ENCODE measurements around the gene PSKH1.

- TF ChIP-seq EP300 (IDR thresholded peaks at IDR 0.05; ENCODE audit: borderline replicate concordance) (no peak), EGR1 (IDR thresholded peaks at IDR 0.05) (no peak), MAX (IDR thresholded peaks at IDR 0.05) (peak; percentile 66)
Measured at GRCh38 chr16:67961551-67961957, 68.5 kb downstream of the PSKH1 start.

All from Ishikawa (cell line).